DMS153 (cell line): Measurements from ENCODE around the gene EFNA3.
A peak's percentile ranks its signal among the peaks of the same experiment; 100 is the strongest.

Experiments
- DNase-seq: peaks from one replicate; lab custom pipeline; 2025; lab: John Stamatoyannopoulos, UW

The EFNA3 gene

GRCh38 chr1:155048449-155049334, 29.9 kb upstream of the EFNA3 start:
- no peak for DNase-seq

GRCh38 chr1:155049651-155050559, 28.7 kb upstream of the EFNA3 start:
- peak; percentile 21 for DNase-seq

- peak; percentile 88 for DNase-seq
These were observed 27.9 kb upstream of the EFNA3 start, which contains the start of gene ADAM15 for GRCh38 chr1:155050560-155051341. Gene ADAM15, plus strand, starts transcription at chr1:155051316. Its CDS starts 71 bp downstream, at chr1:155051387.

- no peak for DNase-seq
These were observed 27.3 kb upstream of the EFNA3 start for GRCh38 chr1:155051342-155051776.

GRCh38 chr1:155051777-155052398, 26.7 kb upstream of the EFNA3 start:
- DNase-seq, result peak; percentile 26

- peak; percentile 54 for DNase-seq
These were observed 25.9 kb upstream of the EFNA3 start for GRCh38 chr1:155052439-155053395.

- DNase-seq, result no peak
These were observed 25.0 kb upstream of the EFNA3 start for GRCh38 chr1:155053531-155054105.

GRCh38 chr1:155057104-155057503, 21.5 kb upstream of the EFNA3 start:
- no peak for DNase-seq

GRCh38 chr1:155057788-155058211, 20.8 kb upstream of the EFNA3 start:
- no peak for DNase-seq

GRCh38 chr1:155060736-155061135, 17.9 kb upstream of the EFNA3 start:
- DNase-seq, result no peak

- DNase-seq, result peak; percentile 94
These were observed 17.1 kb upstream of the EFNA3 start for GRCh38 chr1:155061381-155062150.

- no peak for DNase-seq
These were observed 16.4 kb upstream of the EFNA3 start for GRCh38 chr1:155062151-155062686.

GRCh38 chr1:155062702-155063411, 15.8 kb upstream of the EFNA3 start:
- DNase-seq, result peak; percentile 51

- DNase-seq, result peak; percentile 48
These were observed 15.0 kb upstream of the EFNA3 start, which contains the start of gene EFNA4 for GRCh38 chr1:155063550-155064110. Gene EFNA4, plus strand, starts transcription at chr1:155063740. Its CDS starts 84 bp downstream, at chr1:155063824.

GRCh38 chr1:155064111-155064831, 14.4 kb upstream of the EFNA3 start:
- peak; percentile 34 for DNase-seq

- no peak for DNase-seq
These were observed 13.7 kb upstream of the EFNA3 start for GRCh38 chr1:155064832-155065429.
